Measurements from ENCODE around the gene LHB.
"Not testable (repeated sequence)": the region's sequence is repeated elsewhere in the genome, so short reads cannot be mapped to it uniquely, and the experiment has no call there.

DNA sequence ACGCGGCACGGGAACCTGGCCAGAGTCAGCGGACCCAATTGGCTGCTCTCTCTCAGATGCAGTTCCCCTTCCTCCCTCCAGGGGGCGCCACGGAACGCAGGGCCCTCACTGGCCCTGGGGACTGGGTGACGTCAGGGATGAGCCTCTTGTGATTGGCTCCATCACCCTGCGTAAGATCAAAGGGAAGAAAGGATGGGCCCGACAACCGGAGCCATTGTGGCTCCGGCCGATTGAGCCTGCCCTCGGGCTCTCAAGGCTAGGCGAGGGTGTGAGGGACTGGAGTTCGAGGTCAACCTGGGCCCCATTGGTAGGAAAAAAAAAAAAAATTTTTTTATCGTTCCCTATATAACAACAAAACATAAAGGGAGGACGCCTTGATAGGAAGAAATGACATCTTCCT is 19.9 kb upstream of the LHB start, which contains the start of gene CGB1:
- TF ChIP-seq CTCF (IDR thresholded peaks at IDR 0.05), result peak; percentile 43
- TF ChIP-seq EZH2 (IDR thresholded peaks at IDR 0.05; ENCODE audit: borderline replicate concordance, insufficient read depth, low read depth, low read length, poor library complexity, severe bottlenecking), result not testable (repeated sequence)

Data from B cell (primary cell).